PC-3 (cell line): ENCODE data around the gene ITPRID2. TPM values are rescaled to one million over a fixed set of nuclear protein-coding genes. Genes with fewer than 3 reads are reported as not detected.

Source experiments
- ATAC-seq: fragments of 200-7000 bp; cut with Tn5 transposase; 2 replicates; pipeline ENCODE4 v1.9.1; 2020; ENCODE audit warnings: mild to moderate bottlenecking, moderate library complexity
- BruUV-seq: library from RNA; stranded (reverse); fragments of 400-500 nt; replicated peaks from 2 replicates; lab custom pipeline; 2021; lab: Mats Ljungman, UMichigan
- CTCF ChIA-PET: fragments of 300-600 bp; sonication (Branson Sonifier 250); formaldehyde crosslinking; loops from one replicate; lab custom pipeline; 2022; ENCODE audit warnings: antibody characterized with exemption; lab: Charles Lee
- POLR2A ChIA-PET: fragments of 300-600 bp; sonication (Branson Sonifier 250); formaldehyde crosslinking; loops from one replicate; lab custom pipeline; 2022; ENCODE audit warnings: antibody characterized with exemption; ENCODE audit not compliant: unreplicated experiment; lab: Charles Lee
- DNase-seq: peaks from one replicate; pipeline ENCODE4 v3.0.0-alpha.2; 2015
- H2AFZ ChIP-seq: fragments of 300-600 bp; sonication (generic); 2 replicates; pipeline ENCODE4 v1.6.0; 2016; ENCODE audit warnings: antibody characterized with exemption, low read length
- H3F3A ChIP-seq: fragments of 300-600 bp; sonication (generic); one replicate; pipeline ENCODE4 v1.6.0; 2017; ENCODE audit warnings: antibody characterized with exemption, low read length, control low read depth, mild to moderate bottlenecking; ENCODE audit not compliant: unreplicated experiment
- H3K27ac ChIP-seq: fragments of 300-600 bp; sonication (generic); 2 replicates; pipeline ENCODE4 v1.5.1; 2016; ENCODE audit warnings: mild to moderate bottlenecking, low read length
- H3K27me3 ChIP-seq: fragments of 300-600 bp; sonication (generic); 2 replicates; pipeline ENCODE4 v1.6.1; 2016; ENCODE audit warnings: low read length, mixed read lengths
- H3K36me3 ChIP-seq: fragments of 300-600 bp; sonication (generic); 2 replicates; pipeline ENCODE4 v1.6.1; 2016; ENCODE audit warnings: low read depth, mixed run types, low read length, mixed read lengths
- H3K4me1 ChIP-seq: fragments of 300-600 bp; sonication (generic); 2 replicates; pipeline ENCODE4 v1.5.1; 2016; ENCODE audit warnings: low read length; ENCODE audit not compliant: insufficient read depth
- H3K4me2 ChIP-seq: fragments of 300-600 bp; sonication (generic); 2 replicates; pipeline ENCODE4 v1.6.0; 2016; ENCODE audit warnings: low read length
- H3K4me3 ChIP-seq: fragments of 300-600 bp; sonication (generic); 2 replicates; pipeline ENCODE4 v1.5.1; 2016; ENCODE audit warnings: mild to moderate bottlenecking, low read length, mixed read lengths
- H3K79me2 ChIP-seq: fragments of 300-600 bp; sonication (generic); 2 replicates; pipeline ENCODE4 v1.6.1; 2017; ENCODE audit warnings: low read length, mixed read lengths
- H3K9ac ChIP-seq: fragments of 300-600 bp; sonication (generic); 2 replicates; pipeline ENCODE4 v1.6.0; 2016; ENCODE audit warnings: mild to moderate bottlenecking, low read length
- H3K9me2 ChIP-seq: fragments of 300-600 bp; sonication (generic); replicated peaks from 2 replicates; pipeline ENCODE4 v1.6.1; 2016; ENCODE audit warnings: mixed run types, low read length, mixed read lengths
- H3K9me3 ChIP-seq: fragments of 300-600 bp; sonication (generic); 2 replicates; pipeline ENCODE4 v1.6.1; 2016; ENCODE audit warnings: low read length, mixed read lengths
- H4K20me1 ChIP-seq: fragments of 300-600 bp; sonication (generic); 2 replicates; pipeline ENCODE4 v1.6.1; 2016; ENCODE audit warnings: low read length, mixed read lengths
- CTCF ChIP-seq: fragments of 300-600 bp; sonication (generic); conservative IDR thresholded peaks from 2 replicates; pipeline ENCODE4 v1.5.1; 2017; ENCODE audit warnings: antibody characterized with exemption, low read depth, mild to moderate bottlenecking, low read length
- EZH2 ChIP-seq: fragments of 300-600 bp; sonication (generic); IDR thresholded peaks from one replicate; pipeline ENCODE4 v1.6.1; 2017; ENCODE audit warnings: antibody characterized with exemption, mild to moderate bottlenecking, low read length; ENCODE audit not compliant: unreplicated experiment
- EZH2phosphoT487 ChIP-seq: fragments of 300-600 bp; sonication (generic); IDR thresholded peaks from 2 replicates; pipeline ENCODE4 v1.6.1; 2018; ENCODE audit warnings: mild to moderate bottlenecking, antibody characterized with exemption, low read length, borderline replicate concordance
- intact Hi-C: fragments of 100-400 bp; cut with micrococcal nuclease; formaldehyde crosslinking; loops from 2 replicates; pipeline ENCODE4 v1.9.0; 2023
- total RNA-seq: library from RNA; depleted of rRNA; stranded (reverse); fragments of >200 nt; gene quantifications from 2 replicates; pipeline ENCODE4 v1.2.3, GENCODE V29; 2014; rRNA removed

ITPRID2 gene
- total RNA-seq, 1 experiment from 2014 or later = 113 TPM

- H2AFZ ChIP-seq = no peak overlapping the region
- H3K36me3 ChIP-seq = no peaks in the 10 kb centered on the region
- no peak for TF ChIP-seq EZH2
- no peak for TF ChIP-seq CTCF
- TF ChIP-seq EZH2phosphoT487 = no peak
- no peaks in the 10 kb centered on the region for H3K27me3 ChIP-seq
- peak; percentile 83 for DNase-seq
- H3K4me3 ChIP-seq = no peak overlapping the region
- POLR2A ChIA-PET = no interaction called here
- H3K4me1 ChIP-seq = peaks cover 6% of the 10 kb centered on the region; the same call in 1 of the 2 replicates
- H3K9me2 ChIP-seq = no peaks in the 10 kb centered on the region
- H3K9me3 ChIP-seq = no peaks in the 10 kb centered on the region
- BruUV-seq = no TSS peak
- no peaks in the 10 kb centered on the region for H3K79me2 ChIP-seq
- H3K9ac ChIP-seq = no peak overlapping the region
- H4K20me1 ChIP-seq = no peaks in the 10 kb centered on the region
- no peak overlapping the region for H3K4me2 ChIP-seq
- intact Hi-C loops = no loop called here
- H3F3A ChIP-seq = no peaks in the 10 kb centered on the region
- ATAC-seq = peak; percentile 72
- H3K27ac ChIP-seq = no peak overlapping the region
- CTCF ChIA-PET = interaction anchor here (0.6 kb wide), 1 partner anchor 101 kb away, joined by 5 read pairs; no protein-coding TSS in a partner anchor
These were observed 86.3 kb downstream of the ITPRID2 start for GRCh38 chr2:181977661-181978350.

DNA sequence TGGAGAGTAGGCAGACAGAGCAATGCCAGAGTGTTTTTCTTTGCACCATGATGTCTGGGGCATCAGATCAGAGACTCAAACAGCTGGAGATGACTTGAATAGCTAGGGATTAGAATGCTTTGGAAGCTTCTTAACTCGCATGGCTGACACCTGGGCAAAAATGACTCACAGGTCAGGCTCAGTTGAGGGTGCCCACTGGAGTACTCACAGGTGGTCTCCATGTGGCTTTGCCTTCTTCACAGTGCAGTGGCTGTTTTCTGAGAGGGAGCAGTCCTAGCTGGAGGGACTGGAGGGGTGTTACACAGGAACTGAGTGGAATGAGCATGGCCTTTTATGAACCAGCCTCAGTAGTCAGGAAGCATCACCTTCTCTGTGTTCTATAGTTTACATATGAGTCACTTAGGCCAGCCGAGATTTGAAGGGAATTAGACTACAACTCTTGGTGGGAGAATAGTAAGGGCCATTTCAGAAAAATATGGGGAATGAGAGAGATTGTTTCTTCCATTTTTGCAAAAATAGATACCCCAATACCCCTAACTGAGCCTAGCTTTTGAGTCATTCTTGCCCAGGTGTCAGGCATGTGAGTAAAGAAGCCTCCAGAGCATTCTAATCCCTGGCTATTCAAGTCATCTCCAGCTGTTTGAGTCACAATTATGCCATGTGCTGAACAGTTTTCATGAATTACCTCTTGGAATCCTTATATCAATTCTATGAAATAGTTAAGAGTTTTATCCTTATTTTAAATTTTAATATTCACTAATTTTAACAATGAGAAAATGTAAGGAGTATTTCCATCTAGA lies 87.0 kb downstream of the ITPRID2 start:
- DNase-seq (no peak), ATAC-seq (no peak; the same call in 1 of the 2 replicates)
- no peak overlapping the region for H3K4me3 ChIP-seq
- peaks cover 4% of the 10 kb centered on the region; the same call in 1 of the 2 replicates for H3K4me1 ChIP-seq
- CTCF ChIA-PET = no interaction called here
- H3K9me3 ChIP-seq = no peaks in the 10 kb centered on the region
- no peaks in the 10 kb centered on the region for H4K20me1 ChIP-seq
- no peak overlapping the region for H3K9ac ChIP-seq
- H3K27me3 ChIP-seq = no peaks in the 10 kb centered on the region
- intact Hi-C loops = no loop called here
- no peak overlapping the region for H3K4me2 ChIP-seq
- BruUV-seq = no TSS peak
- no peaks in the 10 kb centered on the region for H3F3A ChIP-seq
- POLR2A ChIA-PET = no interaction called here
- H3K27ac ChIP-seq = no peak overlapping the region
- H2AFZ ChIP-seq = no peak overlapping the region
- TF ChIP-seq EZH2phosphoT487 (no peak), CTCF (no peak), EZH2 (no peak)
- no peaks in the 10 kb centered on the region for H3K79me2 ChIP-seq
- H3K9me2 ChIP-seq = no peaks in the 10 kb centered on the region
- no peaks in the 10 kb centered on the region for H3K36me3 ChIP-seq

Other genes with a start within 250 kb of the ITPRID2 start
- gene CERKL, start 234.6 kb upstream of the ITPRID2 start, total RNA-seq = 0.92 and 0.98 TPM in 2 replicates
- gene NEUROD1, start 211.2 kb upstream of the ITPRID2 start, total RNA-seq = not detected in 2 replicates
- gene PPP1R1C, start 94.1 kb downstream of the ITPRID2 start, total RNA-seq = 1.4 and 1.5 TPM in 2 replicates